Smooth muscle cell (in vitro differentiated cells): ENCODE results near the gene PHB1. TPM values are rescaled to one million over a fixed set of nuclear protein-coding genes. Genes with fewer than 3 reads are reported as not detected.

Source experiments
- DNase-seq: peaks from one replicate; lab custom pipeline; 2025; ENCODE audit not compliant: unreplicated experiment; lab: John Stamatoyannopoulos, UW
- H2AFZ ChIP-seq: fragments of 200-600 bp; sonication (generic); 2 replicates; pipeline ENCODE4 v1.6.0; 2016; ENCODE audit warnings: antibody characterized with exemption, low read depth, mild to moderate bottlenecking
- H3F3A ChIP-seq: fragments of 200-600 bp; sonication (generic); 2 replicates; pipeline ENCODE4 v1.6.0; 2017; ENCODE audit warnings: antibody characterized with exemption, low read depth
- H3K27ac ChIP-seq: fragments of 200-600 bp; sonication (generic); 2 replicates; pipeline ENCODE4 v1.5.1; 2016; ENCODE audit warnings: low read depth, mild to moderate bottlenecking
- H3K27me3 ChIP-seq: fragments of 200-600 bp; sonication (generic); 2 replicates; pipeline ENCODE4 v1.6.1; 2016; ENCODE audit warnings: low read depth, mild to moderate bottlenecking
- H3K36me3 ChIP-seq: fragments of 200-600 bp; sonication (generic); 2 replicates; pipeline ENCODE4 v1.5.1; 2016; ENCODE audit warnings: low read depth
- H3K4me1 ChIP-seq: fragments of 200-600 bp; sonication (generic); 2 replicates; pipeline ENCODE4 v1.5.1; 2016; ENCODE audit warnings: low read depth
- H3K4me2 ChIP-seq: fragments of 200-600 bp; sonication (generic); 2 replicates; pipeline ENCODE4 v1.6.0; 2016; ENCODE audit warnings: mild to moderate bottlenecking
- H3K4me3 ChIP-seq: fragments of 200-600 bp; sonication (generic); 2 replicates; pipeline ENCODE4 v1.5.1; 2016; ENCODE audit warnings: mild to moderate bottlenecking
- H3K79me2 ChIP-seq: fragments of 200-600 bp; sonication (generic); 2 replicates; pipeline ENCODE4 v1.6.0; 2016; ENCODE audit warnings: low read depth, mild to moderate bottlenecking
- H3K9ac ChIP-seq: fragments of 200-600 bp; sonication (generic); 2 replicates; pipeline ENCODE4 v1.6.0; 2016; ENCODE audit warnings: low read depth
- H3K9me3 ChIP-seq: fragments of 200-600 bp; sonication (generic); replicated peaks from 2 replicates; pipeline ENCODE4 v1.5.1; 2016; ENCODE audit warnings: low read depth
- H4K20me1 ChIP-seq: fragments of 200-600 bp; sonication (generic); 2 replicates; pipeline ENCODE4 v1.6.0; 2016; ENCODE audit warnings: low read depth
- CTCF ChIP-seq: fragments of 200-600 bp; sonication (generic); IDR thresholded peaks from 2 replicates; pipeline ENCODE4 v1.5.1; 2017; ENCODE audit warnings: borderline replicate concordance, mild to moderate bottlenecking, antibody characterized with exemption; ENCODE audit not compliant: insufficient read depth, poor library complexity, severe bottlenecking
- WGBS: methylation state at CpG from one replicate; pipeline ENCODE4 v1.1.7; 2016; ENCODE audit warnings: low lambda C conversion rate; 5-methylcytosine and 5-hydroxymethylcytosine counted together
- polyA plus RNA-seq: library from polyadenylated mRNA; unstranded; fragments of >200 nt; fragmentation: Nextera tagmentation; extraction: Ambion mirVana; gene quantifications from 2 replicates; pipeline ENCODE4 v1.2.1, GENCODE V29; 2016
- total RNA-seq: library from RNA; depleted of rRNA; stranded (reverse); fragments of >200 nt; gene quantifications from 2 replicates; pipeline ENCODE4 v1.2.3, GENCODE V29; 2014

Gene PHB1
- total and polyA plus RNA-seq, 2 experiments from 2014 or later: 90.1 to 184 TPM

GRCh38 chr17:49455272-49455861 lies 40.7 kb upstream of the PHB1 start:
- H3F3A ChIP-seq: peaks cover 3% of the 10 kb centered on the region
- no peak overlapping the region for H3K4me3 ChIP-seq
- no peak for DNase-seq
- no peaks in the 10 kb centered on the region for H3K36me3 ChIP-seq
- H2AFZ ChIP-seq: no peak overlapping the region
- H3K4me2 ChIP-seq: no peak overlapping the region
- H3K4me1 ChIP-seq: peaks cover 6% of the 10 kb centered on the region
- H3K79me2 ChIP-seq: no peaks in the 10 kb centered on the region
- WGBS: 62% methylated on average over 9 of the region's 9 CpGs
- no peaks in the 10 kb centered on the region for H4K20me1 ChIP-seq
- no peak overlapping the region for H3K9ac ChIP-seq
- H3K27me3 ChIP-seq: no peaks in the 10 kb centered on the region
- H3K27ac ChIP-seq: no peak overlapping the region
- H3K9me3 ChIP-seq: no peaks in the 10 kb centered on the region
- TF ChIP-seq CTCF: no peak

- Histone ChIP-seq H3F3A (peaks cover 3% of the 10 kb centered on the region), H3K9me3 (no peaks in the 10 kb centered on the region), H4K20me1 (no peaks in the 10 kb centered on the region), H3K27ac (no peak overlapping the region), H3K79me2 (no peaks in the 10 kb centered on the region), H3K4me1 (peaks cover 6% of the 10 kb centered on the region), H3K4me2 (no peak overlapping the region), H3K9ac (no peak overlapping the region), H3K27me3 (no peaks in the 10 kb centered on the region), H3K36me3 (no peaks in the 10 kb centered on the region), H2AFZ (no peak overlapping the region), H3K4me3 (no peak overlapping the region)
- no peak for DNase-seq
- no peak for TF ChIP-seq CTCF
- WGBS: 60% methylated on average over 5 of the region's 5 CpGs
These were observed 39.4 kb upstream of the PHB1 start for GRCh38 chr17:49454050-49454449.

GRCh38 chr17:49452661-49453060 lies 38.0 kb upstream of the PHB1 start:
- H3F3A ChIP-seq: peaks cover 3% of the 10 kb centered on the region
- no peak for TF ChIP-seq CTCF
- no peaks in the 10 kb centered on the region for H3K27me3 ChIP-seq
- no peaks in the 10 kb centered on the region for H3K9me3 ChIP-seq
- no peaks in the 10 kb centered on the region for H4K20me1 ChIP-seq
- no peak for DNase-seq
- H3K4me1 ChIP-seq: peaks cover 6% of the 10 kb centered on the region
- H3K4me2 ChIP-seq: no peak overlapping the region
- no peak overlapping the region for H2AFZ ChIP-seq
- no peak overlapping the region for H3K4me3 ChIP-seq
- 98% methylated on average over 5 of the region's 5 CpGs for WGBS
- no peaks in the 10 kb centered on the region for H3K79me2 ChIP-seq
- H3K9ac ChIP-seq: no peak overlapping the region
- H3K27ac ChIP-seq: no peak overlapping the region
- H3K36me3 ChIP-seq: no peaks in the 10 kb centered on the region

- Histone ChIP-seq H3K79me2 (no peaks in the 10 kb centered on the region), H3K4me2 (no peak overlapping the region), H3K27ac (no peak overlapping the region), H3K27me3 (no peaks in the 10 kb centered on the region), H3K4me3 (no peak overlapping the region), H3F3A (peaks cover 3% of the 10 kb centered on the region), H3K4me1 (peaks cover 6% of the 10 kb centered on the region), H3K9me3 (no peaks in the 10 kb centered on the region), H3K9ac (no peak overlapping the region), H3K36me3 (no peaks in the 10 kb centered on the region), H2AFZ (no peak overlapping the region), H4K20me1 (no peaks in the 10 kb centered on the region)
- no peak for DNase-seq
- no peak for TF ChIP-seq CTCF
- 92% methylated on average over 5 of the region's 5 CpGs for WGBS
These were observed 37.5 kb upstream of the PHB1 start for GRCh38 chr17:49452201-49452600.
